Muscle of leg (tissue), 11 donors: ENCODE measurements around the gene DPH6. TPM values are rescaled to one million over a fixed set of nuclear protein-coding genes. Genes with fewer than 3 reads are reported as not detected.
A peak's percentile ranks its signal among the peaks of the same experiment; 100 is the strongest.

Source experiments
- DNase-seq: peaks from one replicate; pipeline ENCODE4 v3.0.0; 2013
- H3K27ac ChIP-seq: one replicate; pipeline ENCODE4 v1.5.1; 2013; ENCODE audit warnings: mild to moderate bottlenecking, low read length, control low read depth
- H3K27me3 ChIP-seq: one replicate; pipeline ENCODE4 v1.6.1; 2013; ENCODE audit warnings: low read length; ENCODE audit not compliant: control insufficient read depth, insufficient read depth
- H3K36me3 ChIP-seq: one replicate; pipeline ENCODE4 v1.6.1; 2013; ENCODE audit warnings: low read length; ENCODE audit not compliant: control insufficient read depth, insufficient read depth
- H3K4me1 ChIP-seq: one replicate; pipeline ENCODE4 v1.6.1; 2013; ENCODE audit warnings: low read length; ENCODE audit not compliant: control insufficient read depth, insufficient read depth
- H3K4me3 ChIP-seq: one replicate; pipeline ENCODE4 v1.5.1; 2013; ENCODE audit warnings: low read length, control low read depth
- H3K9me3 ChIP-seq: replicated peaks from 2 replicates; pipeline ENCODE4 v1.6.1; 2013; ENCODE audit warnings: low read depth, low read length; ENCODE audit not compliant: control insufficient read depth
- WGBS: methylation state at CpG from one replicate; pipeline ENCODE4 v1.1.5; 2013; ENCODE audit warnings: missing lambda C conversion rate; ENCODE audit not compliant: insufficient coverage; 5-methylcytosine and 5-hydroxymethylcytosine counted together
- polyA plus RNA-seq, 8 donors: library from polyadenylated mRNA; unstranded; fragments of 120-200 nt; gene quantifications; one replicate each; pipeline versions ENCODE4 v1.2.1 to v1.2.3, GENCODE V29; 2013; ENCODE audit warnings: inconsistent platforms in 1 of 8, low replicate concordance in 1 of 8; ENCODE audit not compliant: insufficient read length in 8 of 8, insufficient read depth in 1 of 8
- total RNA-seq: library from RNA; stranded (reverse); fragments of 120-200 nt; gene quantifications from one replicate; pipeline ENCODE4 v1.2.4, GENCODE V29; 2013

Gene DPH6
- total and polyA plus RNA-seq, 9 donors, result 9.8 to 23.1 (median 15.2) TPM

DNA sequence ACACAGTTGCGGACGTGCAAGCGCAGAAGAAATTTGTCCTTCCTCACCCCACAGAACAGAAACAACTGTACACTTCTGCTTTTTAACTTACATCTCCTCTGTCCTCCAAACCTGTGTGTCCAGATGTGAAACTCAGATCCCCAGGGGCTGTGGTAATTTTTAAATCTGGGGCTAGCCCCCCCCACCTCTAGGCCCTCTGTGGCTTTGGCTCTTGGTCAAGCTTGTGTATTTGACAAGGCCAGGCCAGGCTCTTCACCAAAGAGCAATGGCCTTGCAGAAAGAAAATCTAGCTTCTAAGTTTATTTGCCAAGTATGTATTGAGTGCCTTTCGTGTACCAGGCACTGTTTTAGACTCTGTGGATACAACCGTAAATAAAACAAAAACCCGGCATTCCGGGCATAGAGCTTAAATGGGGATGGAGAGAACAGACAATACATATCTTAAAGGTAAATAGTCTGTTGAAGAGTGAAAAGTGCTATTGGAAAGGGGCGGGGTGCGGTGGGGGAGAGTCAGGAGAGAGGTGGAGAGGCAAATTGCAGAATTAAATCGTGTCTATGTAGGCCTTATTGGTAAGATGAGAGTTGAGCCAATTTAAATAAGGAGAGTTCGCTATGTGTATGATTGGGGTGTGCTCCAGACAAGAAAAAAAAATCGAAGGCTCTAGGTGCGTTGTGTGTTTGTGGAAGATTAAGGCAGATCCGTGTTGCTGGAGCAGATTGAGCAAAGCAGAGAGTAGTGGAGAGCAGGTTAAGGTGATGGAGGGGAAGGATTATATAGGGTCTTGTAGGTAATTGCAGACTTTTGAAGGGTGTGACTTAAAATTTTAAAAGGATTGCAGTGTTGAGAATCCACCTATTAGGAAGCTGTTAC lies 781 bp upstream of the DPH6 start:
- no peak for DNase-seq
- H3K36me3 ChIP-seq, result no peaks in the 10 kb centered on the region
- peaks cover 5% of the 10 kb centered on the region for H3K4me1 ChIP-seq
- WGBS, result 89% methylated on average over 8 of the region's 14 CpGs
- no peaks in the 10 kb centered on the region for H3K27me3 ChIP-seq
- H3K4me3 ChIP-seq, result peak overlapping the region; percentile 87
- no peaks in the 10 kb centered on the region for H3K9me3 ChIP-seq
- peak overlapping the region; percentile 99 for H3K27ac ChIP-seq

DNA sequence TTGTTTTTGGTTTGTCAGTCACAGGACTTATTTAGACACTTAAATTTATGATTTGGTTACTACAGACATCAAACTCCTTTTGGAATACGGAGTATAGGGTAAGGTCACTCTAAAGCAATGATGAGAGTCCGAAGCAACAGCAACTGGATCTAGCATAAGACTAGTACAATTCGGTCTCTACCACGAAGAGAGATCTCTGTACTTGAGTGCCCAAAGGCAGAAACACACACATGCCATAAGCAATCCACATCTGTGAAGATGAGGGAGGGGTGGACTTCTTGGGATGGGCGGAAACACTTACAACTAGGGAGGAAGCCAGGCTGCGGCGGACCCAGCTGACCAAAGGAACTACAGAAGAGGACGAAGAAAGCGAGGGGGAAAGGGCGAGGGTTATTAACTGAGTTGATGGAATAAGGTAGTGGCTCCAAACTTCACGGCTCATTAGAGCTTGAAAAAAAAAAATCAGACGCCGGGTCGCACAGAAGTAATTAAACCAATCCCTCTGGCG lies 595 bp downstream of the DPH6 start:
- Histone ChIP-seq H3K4me3 (peak overlapping the region; percentile 87), H3K27me3 (no peaks in the 10 kb centered on the region), H3K27ac (peak overlapping the region; percentile 99), H3K36me3 (no peaks in the 10 kb centered on the region), H3K9me3 (no peaks in the 10 kb centered on the region), H3K4me1 (peaks cover 5% of the 10 kb centered on the region)
- 0% methylated on average over 10 of the region's 15 CpGs for WGBS
- peak; percentile 81 for DNase-seq

- Histone ChIP-seq H3K4me1 (no peaks in the 10 kb centered on the region), H3K27me3 (no peaks in the 10 kb centered on the region), H3K36me3 (no peaks in the 10 kb centered on the region), H3K4me3 (no peak overlapping the region), H3K9me3 (no peaks in the 10 kb centered on the region), H3K27ac (no peak overlapping the region)
- DNase-seq, result peak; percentile 60
- WGBS, result no CpG with 5 or more reads among the region's 1 CpG
These were observed 5.1 kb downstream of the DPH6 start for GRCh38 chr15:35540885-35541284.

DNA sequence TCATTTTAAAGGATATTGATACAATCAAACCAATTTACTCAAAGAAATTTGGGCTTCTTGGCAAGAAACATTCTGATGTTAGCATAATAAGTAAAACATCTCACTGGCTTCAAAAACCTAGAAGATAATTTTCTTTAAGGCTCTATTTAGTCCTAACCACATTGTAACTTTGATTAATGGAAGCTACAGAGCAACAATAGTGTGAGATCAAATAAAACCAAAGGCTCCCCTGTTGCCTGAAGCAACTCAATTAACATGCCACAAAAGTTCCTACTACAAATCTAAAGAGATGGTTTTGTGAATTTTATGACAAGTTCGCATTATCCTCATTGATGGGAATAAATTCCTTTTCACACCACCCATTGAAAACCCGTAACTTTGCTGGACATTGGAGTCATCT lies 5.9 kb downstream of the DPH6 start:
- WGBS, result 100% methylated on average over 1 of the region's 2 CpGs
- no peak for DNase-seq
- Histone ChIP-seq H3K27ac (no peak overlapping the region), H3K27me3 (no peaks in the 10 kb centered on the region), H3K4me1 (no peaks in the 10 kb centered on the region), H3K9me3 (no peaks in the 10 kb centered on the region), H3K4me3 (no peak overlapping the region), H3K36me3 (no peaks in the 10 kb centered on the region)

DNA sequence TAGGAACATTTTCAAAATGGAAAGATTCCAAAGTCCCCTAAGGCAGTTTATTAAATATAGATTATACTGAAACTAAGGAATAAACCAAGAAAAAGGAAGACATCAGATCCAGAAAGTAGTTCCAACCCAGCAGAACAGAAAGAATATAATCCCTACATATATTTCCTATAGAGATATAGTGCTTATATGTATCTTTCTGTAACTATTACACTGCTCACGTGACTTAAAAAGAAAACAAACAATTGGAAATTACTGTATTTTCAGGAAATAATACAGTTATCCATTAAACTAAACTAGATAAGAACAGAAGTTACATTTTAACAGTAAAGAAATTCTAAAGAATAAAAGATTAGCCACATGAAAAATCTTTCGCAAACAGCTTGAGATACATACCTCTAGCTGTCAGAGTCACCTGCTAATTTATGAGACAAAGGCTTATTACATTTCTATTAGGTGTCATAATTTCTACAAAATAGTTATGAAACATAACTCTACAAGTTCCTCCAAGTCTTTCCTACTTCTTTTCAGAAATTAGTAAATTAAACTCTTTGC lies 10.5 kb downstream of the DPH6 start:
- Histone ChIP-seq H3K27me3 (no peaks in the 10 kb centered on the region), H3K36me3 (peaks cover 3% of the 10 kb centered on the region), H3K4me1 (no peaks in the 10 kb centered on the region), H3K27ac (no peak overlapping the region), H3K9me3 (no peaks in the 10 kb centered on the region), H3K4me3 (no peak overlapping the region)
- DNase-seq, result no peak
- WGBS, result no CpG with 5 or more reads among the region's 2 CpGs

DNA sequence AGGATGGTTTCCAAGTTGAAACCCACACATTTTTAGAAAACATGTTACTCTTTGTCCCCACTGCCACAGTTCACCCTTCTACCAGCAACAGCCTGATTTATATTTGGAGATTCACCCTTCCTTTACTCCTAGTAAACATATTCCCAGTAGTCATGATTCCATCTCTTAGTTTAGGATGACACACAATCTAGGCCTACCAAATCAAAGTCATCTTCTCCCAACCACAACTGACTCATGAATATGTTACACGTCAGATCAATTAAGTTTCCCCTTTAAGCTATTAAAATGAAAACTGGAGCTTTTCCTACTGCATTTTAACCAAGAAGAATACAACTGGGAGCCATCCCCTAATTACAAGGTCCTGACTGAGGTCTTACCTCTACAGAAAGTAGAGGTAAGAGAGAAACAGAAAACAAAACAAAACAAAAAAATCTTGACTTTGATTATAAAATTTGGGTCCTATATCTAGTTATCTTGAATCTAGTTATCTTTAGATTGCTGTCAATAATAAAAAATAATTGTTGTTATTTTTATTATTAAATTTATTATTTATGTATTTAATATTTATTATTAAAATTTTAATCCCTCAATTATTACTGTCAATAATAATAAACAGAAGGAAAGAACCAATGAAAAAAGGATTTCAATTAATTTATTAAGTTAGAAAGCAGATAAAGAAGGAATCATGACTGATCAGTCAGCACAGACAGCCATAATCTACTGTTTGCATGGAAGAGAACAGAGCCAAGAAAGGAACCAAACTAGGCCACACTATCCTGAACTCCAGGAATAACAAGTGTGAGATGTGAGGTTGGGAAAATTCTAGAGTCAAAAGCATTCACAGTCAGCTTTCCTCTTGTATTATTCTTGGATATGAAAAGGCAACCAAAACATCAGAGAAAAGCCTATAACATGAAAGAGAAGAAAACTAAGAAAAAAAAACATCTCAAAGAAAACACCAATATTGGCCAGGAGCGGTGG lies 12.5 kb downstream of the DPH6 start:
- DNase-seq, result no peak
- Histone ChIP-seq H3K27ac (no peak overlapping the region), H3K9me3 (peaks cover 2% of the 10 kb centered on the region), H3K36me3 (peaks cover 3% of the 10 kb centered on the region), H3K27me3 (no peaks in the 10 kb centered on the region), H3K4me1 (no peaks in the 10 kb centered on the region), H3K4me3 (no peak overlapping the region)
- WGBS, result no CpG with 5 or more reads among the region's 2 CpGs

GRCh38 chr15:35530698-35531097 lies 15.3 kb downstream of the DPH6 start:
- peaks cover 3% of the 10 kb centered on the region for H3K36me3 ChIP-seq
- no peak overlapping the region for H3K27ac ChIP-seq
- no peak for DNase-seq
- H3K9me3 ChIP-seq, result peaks cover 2% of the 10 kb centered on the region
- H3K4me3 ChIP-seq, result no peak overlapping the region
- no peaks in the 10 kb centered on the region for H3K4me1 ChIP-seq
- no peaks in the 10 kb centered on the region for H3K27me3 ChIP-seq
- WGBS, result 88% methylated on average over 1 of the region's 2 CpGs

- no peaks in the 10 kb centered on the region for H3K4me1 ChIP-seq
- H3K4me3 ChIP-seq, result no peak overlapping the region
- H3K27me3 ChIP-seq, result no peaks in the 10 kb centered on the region
- H3K27ac ChIP-seq, result no peak overlapping the region
- DNase-seq, result no peak
- peaks cover 3% of the 10 kb centered on the region for H3K36me3 ChIP-seq
- H3K9me3 ChIP-seq, result peaks cover 2% of the 10 kb centered on the region
- no CpG with 5 or more reads among the region's 2 CpGs for WGBS
These were observed 16.2 kb downstream of the DPH6 start for GRCh38 chr15:35529784-35530183.

- H3K27me3 ChIP-seq, result no peaks in the 10 kb centered on the region
- WGBS, result 100% methylated on average over 1 of the region's 2 CpGs
These were observed 23.9 kb downstream of the DPH6 start for GRCh38 chr15:35522061-35522460.

More at GRCh38 chr15:35522061-35522460, 23.9 kb downstream of the DPH6 start:
- H3K4me1 ChIP-seq, result no peaks in the 10 kb centered on the region
- H3K4me3 ChIP-seq, result no peak overlapping the region
- no peaks in the 10 kb centered on the region for H3K9me3 ChIP-seq
- H3K36me3 ChIP-seq, result no peaks in the 10 kb centered on the region
- H3K27ac ChIP-seq, result no peak overlapping the region
- no peak for DNase-seq
